Tibial nerve (tissue), 4 donors: ENCODE results near the gene SRRM2. TPM values are rescaled to one million over a fixed set of nuclear protein-coding genes. Genes with fewer than 3 reads are reported as not detected.

Experiments used
- DNase-seq, 2 donors: peaks; one replicate each; pipeline ENCODE4 v3.0.0-alpha.2; 2019; ENCODE audit warnings: low spot score in 2 of 2
- H3K27ac ChIP-seq, 4 donors: fragments of 200-600 bp; sonication (generic) in 3 of 4; one replicate each; pipeline ENCODE4 v1.5.1; 2017 to 2019; ENCODE audit warnings: mild to moderate bottlenecking in 1 of 4
- H3K27me3 ChIP-seq, 2 donors: fragments of 200-600 bp; sonication (generic) in 1 of 2; one replicate each; pipeline versions ENCODE4 v1.5.1 to v1.6.0; 2017 to 2019
- H3K36me3 ChIP-seq, 3 donors: fragments of 200-600 bp; sonication (generic); one replicate each; pipeline ENCODE4 v1.5.1; 2018 to 2019
- H3K4me1 ChIP-seq, 4 donors: fragments of 200-600 bp; sonication (generic) in 3 of 4; one replicate each; pipeline ENCODE4 v1.5.1; 2017 to 2019
- H3K4me3 ChIP-seq, 4 donors: fragments of 200-600 bp; sonication (generic) in 3 of 4; one replicate each; pipeline ENCODE4 v1.5.1; 2017 to 2019; ENCODE audit warnings: mild to moderate bottlenecking in 1 of 4, moderate library complexity in 1 of 4
- H3K9me3 ChIP-seq, 4 donors: fragments of 200-600 bp; sonication (generic) in 3 of 4; one replicate each; pipeline ENCODE4 v1.5.1; 2017 to 2019
- EP300 ChIP-seq, 2 donors: sonication (generic); formaldehyde crosslinking; IDR thresholded peaks; one replicate each; pipeline ENCODE4 v1.6.1; 2017; ENCODE audit warnings: antibody characterized with exemption in 2 of 2, mild to moderate bottlenecking in 1 of 2
- POLR2A ChIP-seq, 2 donors: fragments of 450-650 bp; IDR thresholded peaks; one replicate each; pipeline ENCODE4 v1.6.1; 2017; ENCODE audit warnings: antibody characterized with exemption in 2 of 2, mild to moderate bottlenecking in 2 of 2, moderate library complexity in 2 of 2
- WGBS, 2 donors: methylation state at CpG; one replicate each; pipeline ENCODE4 v1.1.5; 2018; 5-methylcytosine and 5-hydroxymethylcytosine counted together
- small RNA-seq: library from RNA; depleted of rRNA; stranded (forward); fragments of <200 nt; gene quantifications from one replicate; pipeline ENCODE3, GENCODE V24; 2016
- total RNA-seq, 4 donors: library from RNA; depleted of rRNA; stranded (reverse); fragments of >200 nt; gene quantifications; one replicate each; pipeline ENCODE4 v1.1.0, GENCODE V29; 2016
- TF ChIP-seq, protein P1 (sequence below), 5 experiments: fragments of 200-600 bp in 3 of 5; fragments of 450-650 bp in 2 of 5; sonication (generic) in 3 of 5; IDR thresholded peaks; one replicate each; pipeline ENCODE4 v1.5.1; 2016 to 2019; ENCODE audit warnings: antibody characterized with exemption in 5 of 5, mild to moderate bottlenecking in 3 of 5, moderate library complexity in 2 of 5

Gene SRRM2
- total RNA-seq, 4 donors from 2014 or later, result 843 to 1,374 (median 886) TPM

DNA sequence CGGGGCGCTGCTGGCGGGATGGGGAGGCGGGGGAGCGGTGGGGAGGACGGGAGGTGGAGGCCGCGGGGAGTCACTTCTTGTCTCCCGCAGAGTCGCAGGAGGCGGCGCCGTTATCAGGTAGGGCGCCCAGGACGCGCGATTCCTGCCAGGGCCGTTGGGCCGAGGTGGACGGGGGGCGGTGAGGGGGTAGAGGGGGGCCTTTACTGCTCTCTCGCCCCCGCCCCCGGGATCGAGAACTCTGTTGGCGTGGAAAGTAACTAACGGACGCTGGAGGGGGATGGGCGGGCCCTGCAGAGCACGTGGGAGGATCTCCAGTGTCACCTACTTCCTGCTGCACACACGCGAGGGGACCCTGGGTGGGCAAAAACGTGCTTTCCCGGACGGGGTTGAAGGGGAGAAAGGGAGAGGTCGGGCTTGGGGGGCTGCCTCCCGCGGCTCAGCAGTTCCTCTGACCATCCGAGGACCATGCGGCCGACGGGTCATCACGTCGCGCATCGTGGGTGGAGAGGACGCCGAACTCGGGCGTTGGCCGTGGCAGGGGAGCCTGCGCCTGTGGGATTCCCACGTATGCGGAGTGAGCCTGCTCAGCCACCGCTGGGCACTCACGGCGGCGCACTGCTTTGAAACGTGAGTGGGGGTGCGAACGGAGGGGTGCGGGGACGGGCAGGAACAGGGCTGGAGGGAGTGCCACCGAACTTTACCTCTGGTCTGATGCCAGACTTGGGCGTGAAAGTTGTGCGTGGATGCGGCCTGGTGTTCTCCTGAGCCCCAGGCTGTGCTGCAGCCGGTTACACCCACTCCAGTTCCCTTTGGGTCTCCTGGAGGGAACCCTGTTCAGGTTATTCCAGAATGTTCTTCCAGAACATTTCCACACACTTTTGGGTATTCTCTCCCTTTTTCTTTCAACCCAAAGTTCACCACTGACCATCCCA, 65.2 kb downstream of the SRRM2 start:
- no peak overlapping the region for H3K4me3 ChIP-seq
- H3K9me3 ChIP-seq, result no peaks in the 10 kb centered on the region
- TF ChIP-seq, protein P1, sequence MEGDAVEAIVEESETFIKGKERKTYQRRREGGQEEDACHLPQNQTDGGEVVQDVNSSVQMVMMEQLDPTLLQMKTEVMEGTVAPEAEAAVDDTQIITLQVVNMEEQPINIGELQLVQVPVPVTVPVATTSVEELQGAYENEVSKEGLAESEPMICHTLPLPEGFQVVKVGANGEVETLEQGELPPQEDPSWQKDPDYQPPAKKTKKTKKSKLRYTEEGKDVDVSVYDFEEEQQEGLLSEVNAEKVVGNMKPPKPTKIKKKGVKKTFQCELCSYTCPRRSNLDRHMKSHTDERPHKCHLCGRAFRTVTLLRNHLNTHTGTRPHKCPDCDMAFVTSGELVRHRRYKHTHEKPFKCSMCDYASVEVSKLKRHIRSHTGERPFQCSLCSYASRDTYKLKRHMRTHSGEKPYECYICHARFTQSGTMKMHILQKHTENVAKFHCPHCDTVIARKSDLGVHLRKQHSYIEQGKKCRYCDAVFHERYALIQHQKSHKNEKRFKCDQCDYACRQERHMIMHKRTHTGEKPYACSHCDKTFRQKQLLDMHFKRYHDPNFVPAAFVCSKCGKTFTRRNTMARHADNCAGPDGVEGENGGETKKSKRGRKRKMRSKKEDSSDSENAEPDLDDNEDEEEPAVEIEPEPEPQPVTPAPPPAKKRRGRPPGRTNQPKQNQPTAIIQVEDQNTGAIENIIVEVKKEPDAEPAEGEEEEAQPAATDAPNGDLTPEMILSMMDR (IDR thresholded peaks at IDR 0.05), result no peak
- TF ChIP-seq POLR2A (IDR thresholded peaks at IDR 0.05) (no peak), EP300 (IDR thresholded peaks at IDR 0.05) (no peak)
- H3K27me3 ChIP-seq, result peaks cover 0 to 35% of the 10 kb centered on the region in 2 donors
- 73 to 75% methylated on average over 67 of the region's 68 CpGs for WGBS, 2 donors
- H3K27ac ChIP-seq, result no peak overlapping the region
- no peaks in the 10 kb centered on the region for H3K36me3 ChIP-seq
- H3K4me1 ChIP-seq, result no peaks in the 10 kb centered on the region
- no peak for DNase-seq

DNA sequence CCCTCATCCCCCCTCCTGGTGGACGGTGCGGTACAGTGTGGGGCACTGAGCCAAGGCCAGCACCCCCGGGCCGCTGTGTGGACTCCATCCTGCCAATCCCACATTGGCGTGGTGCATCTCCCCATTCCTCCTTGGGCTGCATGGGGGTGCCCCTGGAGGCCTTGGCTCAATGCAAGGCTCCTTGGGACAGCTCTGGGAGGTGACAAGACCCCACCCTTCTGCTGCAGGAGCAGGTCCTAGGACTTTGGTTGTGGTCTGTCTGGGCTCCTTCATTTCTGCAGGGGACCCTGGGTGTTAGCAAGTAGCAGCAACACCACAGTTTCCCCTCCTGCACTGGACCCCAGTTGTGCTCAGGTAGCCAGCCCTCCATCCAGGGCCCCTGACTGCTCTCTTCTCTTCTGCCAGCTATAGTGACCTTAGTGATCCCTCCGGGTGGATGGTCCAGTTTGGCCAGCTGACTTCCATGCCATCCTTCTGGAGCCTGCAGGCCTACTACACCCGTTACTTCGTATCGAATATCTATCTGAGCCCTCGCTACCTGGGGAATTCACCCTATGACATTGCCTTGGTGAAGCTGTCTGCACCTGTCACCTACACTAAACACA, 65.9 kb downstream of the SRRM2 start:
- H3K4me3 ChIP-seq, result no peak overlapping the region
- 76 to 85% methylated on average over 10 of the region's 10 CpGs for WGBS, 2 donors
- H3K27ac ChIP-seq, result no peak overlapping the region
- DNase-seq, result no peak
- peaks cover 0 to 35% of the 10 kb centered on the region in 2 donors for H3K27me3 ChIP-seq
- H3K4me1 ChIP-seq, result no peaks in the 10 kb centered on the region
- TF ChIP-seq, protein P1 (IDR thresholded peaks at IDR 0.05), result no peak
- no peak for TF ChIP-seq EP300 (IDR thresholded peaks at IDR 0.05)
- no peak for TF ChIP-seq POLR2A (IDR thresholded peaks at IDR 0.05)
- H3K9me3 ChIP-seq, result no peaks in the 10 kb centered on the region
- no peaks in the 10 kb centered on the region for H3K36me3 ChIP-seq

DNA sequence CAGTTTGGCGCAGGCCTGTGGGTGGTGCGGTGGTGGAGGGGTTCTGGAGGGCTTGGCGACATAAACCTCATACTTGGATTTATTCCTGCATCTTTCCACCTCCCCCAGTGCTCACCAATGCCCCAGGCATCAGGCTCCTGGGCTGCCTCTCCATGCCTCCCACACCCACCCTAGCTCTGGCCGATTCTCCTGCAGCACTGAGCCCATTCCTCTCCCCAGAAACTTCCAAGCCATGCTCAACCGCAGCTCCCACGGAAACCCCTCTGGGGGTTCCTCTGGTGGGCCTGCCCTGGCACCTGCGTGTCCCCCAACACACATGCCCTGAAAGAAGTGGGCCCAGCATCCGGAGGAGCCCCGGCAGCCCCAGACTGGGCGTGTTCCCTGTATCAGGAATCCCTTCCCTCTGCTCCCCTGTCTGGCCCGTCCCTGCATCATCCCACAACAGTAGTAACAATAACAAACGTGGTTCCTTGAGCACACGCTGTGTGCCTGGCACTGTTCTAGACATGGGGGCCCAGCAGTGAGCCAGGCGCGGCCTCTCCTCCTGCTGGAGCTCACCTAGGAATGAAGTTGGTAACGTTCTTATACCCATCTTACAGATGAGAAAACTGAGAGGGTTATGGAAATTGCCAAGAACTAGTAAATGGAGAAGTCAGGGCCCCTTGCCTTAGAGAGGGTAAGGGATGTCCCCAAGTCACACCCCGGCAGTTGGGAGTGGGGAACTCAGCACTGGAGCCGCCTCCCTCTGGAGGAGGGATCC, 66.9 kb downstream of the SRRM2 start:
- peaks cover 0 to 35% of the 10 kb centered on the region in 2 donors for H3K27me3 ChIP-seq
- H3K36me3 ChIP-seq, result no peaks in the 10 kb centered on the region
- 78 to 86% methylated on average over 18 of the region's 18 CpGs for WGBS, 2 donors
- no peak for DNase-seq
- TF ChIP-seq POLR2A (IDR thresholded peaks at IDR 0.05) (no peak), EP300 (IDR thresholded peaks at IDR 0.05) (no peak)
- TF ChIP-seq, protein P1 (IDR thresholded peaks at IDR 0.05), result no peak
- H3K9me3 ChIP-seq, result no peaks in the 10 kb centered on the region
- H3K4me3 ChIP-seq, result no peak overlapping the region
- no peaks in the 10 kb centered on the region for H3K4me1 ChIP-seq
- no peak overlapping the region for H3K27ac ChIP-seq

DNA sequence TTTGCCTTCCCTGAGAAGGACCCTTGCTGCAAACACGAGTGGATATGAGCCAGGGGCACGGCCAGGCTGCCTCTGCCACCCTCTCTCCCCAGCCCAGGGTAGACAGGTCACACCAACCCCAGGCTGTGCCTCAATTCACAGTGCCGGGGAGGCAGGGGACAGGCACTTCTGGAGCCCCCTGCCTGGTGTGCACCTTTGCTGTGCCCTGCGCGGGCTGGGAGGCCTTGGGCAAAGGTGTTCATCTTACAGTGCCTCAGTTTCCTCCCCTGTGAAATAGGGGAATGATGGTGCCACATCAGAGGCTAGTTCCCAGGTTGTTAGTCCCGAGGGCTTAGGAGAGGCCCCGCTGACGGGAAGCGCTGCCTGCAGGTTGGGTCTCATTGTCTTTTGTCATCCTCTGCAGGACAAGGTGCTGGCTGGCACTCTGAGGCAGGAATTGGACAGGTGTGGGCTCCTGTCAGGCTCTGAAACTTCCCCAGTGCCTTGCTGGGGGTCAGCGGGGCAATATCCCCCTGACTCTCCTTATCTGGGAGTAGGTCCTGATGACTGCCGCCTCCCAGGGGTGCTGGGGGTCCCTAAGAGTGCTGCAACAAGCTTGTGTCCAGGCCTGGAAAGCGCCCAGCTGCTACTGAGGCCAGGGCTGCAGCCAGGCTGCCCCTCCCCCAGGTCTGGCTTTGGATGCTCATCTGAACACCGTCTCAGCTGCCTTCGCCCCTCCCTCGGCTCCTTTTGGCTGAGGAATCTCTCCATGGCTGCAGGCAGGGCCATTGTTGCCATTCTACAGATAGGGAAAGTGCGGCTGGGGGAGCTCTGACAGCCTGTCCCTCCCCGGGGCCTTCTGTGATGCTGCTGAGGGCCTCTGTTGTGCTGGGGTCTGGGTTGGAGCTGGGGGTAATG, 67.7 kb downstream of the SRRM2 start:
- TF ChIP-seq, protein P1 (IDR thresholded peaks at IDR 0.05), result no peak
- no peak for TF ChIP-seq POLR2A (IDR thresholded peaks at IDR 0.05)
- no peak for TF ChIP-seq EP300 (IDR thresholded peaks at IDR 0.05)
- DNase-seq, result no peak
- no peak overlapping the region for H3K27ac ChIP-seq
- 58 to 75% methylated on average over 9 to 16 of the region's 17 CpGs for WGBS, 2 donors
- no peaks in the 10 kb centered on the region for H3K36me3 ChIP-seq
- H3K4me1 ChIP-seq, result no peaks in the 10 kb centered on the region
- H3K9me3 ChIP-seq, result no peaks in the 10 kb centered on the region
- H3K4me3 ChIP-seq, result no peak overlapping the region
- peaks cover 0 to 32% of the 10 kb centered on the region in 2 donors for H3K27me3 ChIP-seq

Small RNA genes lying within 50 kb of the gene (small RNA-seq; reads per million reads assigned to genes)
- not detected for gene SNORA3C

Other genes with a start within 250 kb of the SRRM2 start
- 10 to 100 TPM; 48.1 to 73.0 (median 61.1) TPM for gene ATP6V0C, start 238.7 kb upstream of the SRRM2 start, total RNA-seq
- 10 to 100 TPM; 40.4 to 64.5 (median 55.2) TPM for gene AMDHD2, start 232.3 kb upstream of the SRRM2 start, total RNA-seq
- gene CEMP1, start 221.2 kb upstream of the SRRM2 start, total RNA-seq, result not detected
- 10 to 100 TPM; 28.6 to 41.7 (median 32.4) TPM for gene PDPK1, start 214.6 kb upstream of the SRRM2 start, total RNA-seq
- 10 to 100 TPM; 17.8 to 24.3 (median 21.2) TPM for gene KCTD5, start 70.1 kb upstream of the SRRM2 start, total RNA-seq
- 1 to 10 TPM; 1.3 to 4.2 (median 2.4) TPM for gene PRSS27, start 32.4 kb upstream of the SRRM2 start, total RNA-seq
- gene ELOB, start 24.6 kb downstream of the SRRM2 start, total RNA-seq, result 100 to 1,000 TPM; 293 to 759 (median 513) TPM
- gene PRSS33, start 34.9 kb downstream of the SRRM2 start, total RNA-seq, result not detected
- gene PRSS41, start 45.8 kb downstream of the SRRM2 start, total RNA-seq, result not detected
- not detected for gene PRSS21, start 64.6 kb downstream of the SRRM2 start, total RNA-seq
- not detected for gene ZG16B, start 77.7 kb downstream of the SRRM2 start, total RNA-seq
- gene PRSS22, start 105.5 kb downstream of the SRRM2 start, total RNA-seq, result not detected
- 10 to 100 TPM; 66.2 to 76.8 (median 72.8) TPM for gene FLYWCH2, start 130.6 kb downstream of the SRRM2 start, total RNA-seq
- 10 to 100 TPM; 65.1 to 74.9 (median 68.7) TPM for gene FLYWCH1, start 159.3 kb downstream of the SRRM2 start, total RNA-seq
- gene KREMEN2, start 211.6 kb downstream of the SRRM2 start, total RNA-seq, result not detected
- 10 to 100 TPM in 1 of 4 donors, 1 to 10 TPM in 3; 5.1 to 15.0 (median 7.9) TPM for gene PAQR4, start 216.7 kb downstream of the SRRM2 start, total RNA-seq
- 1 to 10 TPM in 2 of 4 donors, under 1 TPM in 2; 0.60 to 1.6 (median 1.1) TPM for gene PKMYT1, start 227.8 kb downstream of the SRRM2 start, total RNA-seq